CD4-positive, CD25-positive, alpha-beta regulatory T cell (primary cell): ENCODE measurements around the gene LRRC8E. TPM values are rescaled to one million over a fixed set of nuclear protein-coding genes. Genes with fewer than 3 reads are reported as not detected.
"Not testable (repeated sequence)": the region's sequence is repeated elsewhere in the genome, so short reads cannot be mapped to it uniquely, and the experiment has no call there.

Experiments
- ATAC-seq, 2 donors: fragments of 150-1000 bp; cut with Tn5 transposase; one replicate each; pipeline ENCODE4 v1.10.0; 2021; ENCODE audit warnings: low read depth in 2 of 2, moderate number of reproducible peaks in 2 of 2, moderate library complexity in 1 of 2
- DNase-seq, 3 donors: peaks; one replicate each; pipeline versions ENCODE4 v3.0.0 to v3.0.0-alpha.2; 2012 to 2022; ENCODE audit warnings: mixed read lengths in 1 of 3
- H3K27ac ChIP-seq: one replicate; pipeline ENCODE4 v1.7.0; 2013; ENCODE audit warnings: mild to moderate bottlenecking, low read length; ENCODE audit not compliant: insufficient read depth, poor library complexity, severe bottlenecking
- H3K27me3 ChIP-seq: one replicate; pipeline ENCODE4 v1.7.0; 2013; ENCODE audit warnings: low read length; ENCODE audit not compliant: control insufficient read depth, insufficient read depth
- H3K36me3 ChIP-seq: one replicate; pipeline ENCODE4 v1.7.0; 2013; ENCODE audit warnings: mild to moderate bottlenecking, low read length, moderate library complexity; ENCODE audit not compliant: control insufficient read depth, insufficient read depth
- H3K4me1 ChIP-seq: 2 replicates; pipeline ENCODE4 v1.7.0; 2013; ENCODE audit warnings: mild to moderate bottlenecking, low read length; ENCODE audit not compliant: insufficient read depth, control insufficient read depth, poor library complexity, severe bottlenecking
- H3K4me3 ChIP-seq: one replicate; pipeline ENCODE4 v1.7.0; 2013; ENCODE audit warnings: low read depth, mild to moderate bottlenecking, low read length, moderate library complexity
- H3K9me3 ChIP-seq, 2 experiments: 1 replicate in 1 of 2; 2 replicates in 1 of 2; pipeline ENCODE4 v1.7.0; 2013; ENCODE audit warnings: low read length in 2 of 2, mild to moderate bottlenecking in 1 of 2, moderate library complexity in 1 of 2; ENCODE audit not compliant: control insufficient read depth in 2 of 2
- H3K27ac Mint-ChIP-seq, 3 donors: one replicate each; pipeline ENCODE4 v1.8.0; 2020 to 2022; ENCODE audit warnings: mild to moderate bottlenecking in 3 of 3, mixed read lengths in 3 of 3, moderate library complexity in 2 of 3
- H3K27me3 Mint-ChIP-seq: one replicate; pipeline ENCODE4 v1.8.0; 2022; ENCODE audit warnings: mild to moderate bottlenecking, mixed read lengths
- H3K36me3 Mint-ChIP-seq: one replicate; pipeline ENCODE4 v1.8.0; 2020; ENCODE audit warnings: mixed read lengths
- H3K4me1 Mint-ChIP-seq, 4 donors: one replicate each; pipeline ENCODE4 v1.8.0; 2020 to 2022; ENCODE audit warnings: mixed read lengths in 4 of 4, mild to moderate bottlenecking in 1 of 4
- H3K4me3 Mint-ChIP-seq, 4 donors: one replicate each; pipeline ENCODE4 v1.8.0; 2020 to 2022; ENCODE audit warnings: mild to moderate bottlenecking in 4 of 4, mixed read lengths in 4 of 4, moderate library complexity in 3 of 4
- H3K9me3 Mint-ChIP-seq, 7 donors: one replicate each; pipeline ENCODE4 v1.8.0; 2020 to 2022; ENCODE audit warnings: mixed read lengths in 7 of 7, mild to moderate bottlenecking in 3 of 7, moderate library complexity in 2 of 7
- polyA plus RNA-seq, 4 donors: library from polyadenylated mRNA; unstranded; fragments of 300-500 nt; fragmentation: Illumina TruSeq; gene quantifications; one replicate each; pipeline ENCODE4 v1.2.3, GENCODE V29; 2021
- total RNA-seq: library from RNA; stranded (reverse); gene quantifications from one replicate; pipeline ENCODE4 v1.2.3, GENCODE V29; 2022

Gene LRRC8E
- total and polyA plus RNA-seq, 5 donors from 2014 or later: not detected

GRCh38 chr19:7856679-7857663, 31.3 kb upstream of the LRRC8E start:
- Mint-ChIP-seq H3K27me3 (peaks cover 6% of the 10 kb centered on the region), H3K4me3 (no peak overlapping the region), H3K36me3 (no peaks in the 10 kb centered on the region), H3K4me1 (peaks cover 0 to 17% (median 1%) of the 10 kb centered on the region in 4 donors), H3K27ac (no peak overlapping the region), H3K9me3 (peaks cover 0 to 4% (median 0%) of the 10 kb centered on the region in 7 donors)
- Histone ChIP-seq H3K36me3 (no peaks in the 10 kb centered on the region), H3K4me1 (peaks cover 18% of the 10 kb centered on the region), H3K9me3 (no peaks in the 10 kb centered on the region), H3K27ac (no peak overlapping the region), H3K4me3 (no peak overlapping the region), H3K27me3 (peaks cover 3% of the 10 kb centered on the region)
- no peak for DNase-seq
- no peak for ATAC-seq

GRCh38 chr19:7857727-7858108, 30.6 kb upstream of the LRRC8E start:
- Mint-ChIP-seq H3K36me3 (no peaks in the 10 kb centered on the region), H3K27me3 (peaks cover 6% of the 10 kb centered on the region), H3K9me3 (peaks cover 0 to 4% (median 0%) of the 10 kb centered on the region in 7 donors), H3K4me3 (no peak overlapping the region), H3K27ac (no peak overlapping the region), H3K4me1 (peaks cover 0 to 18% (median 1%) of the 10 kb centered on the region in 4 donors)
- H3K4me3 ChIP-seq: no peak overlapping the region
- H3K36me3 ChIP-seq: no peaks in the 10 kb centered on the region
- DNase-seq: no peak
- peaks cover 3% of the 10 kb centered on the region for H3K27me3 ChIP-seq
- H3K27ac ChIP-seq: no peak overlapping the region
- no peaks in the 10 kb centered on the region for H3K9me3 ChIP-seq
- ATAC-seq: no peak
- peaks cover 23% of the 10 kb centered on the region for H3K4me1 ChIP-seq

GRCh38 chr19:7858109-7858770, 30.1 kb upstream of the LRRC8E start:
- Histone ChIP-seq H3K4me3 (no peak overlapping the region), H3K9me3 (no peaks in the 10 kb centered on the region), H3K36me3 (no peaks in the 10 kb centered on the region), H3K27me3 (peaks cover 3% of the 10 kb centered on the region), H3K27ac (no peak overlapping the region), H3K4me1 (peaks cover 19% of the 10 kb centered on the region)
- Mint-ChIP-seq H3K9me3 (peaks cover 0 to 4% (median 0%) of the 10 kb centered on the region in 7 donors), H3K27ac (no peak overlapping the region), H3K27me3 (peaks cover 6% of the 10 kb centered on the region), H3K4me1 (peaks cover 0 to 13% (median 0%) of the 10 kb centered on the region in 4 donors), H3K36me3 (no peaks in the 10 kb centered on the region), H3K4me3 (peak overlapping the region in 2 of 4 donors; percentile 31 to 32)
- DNase-seq (peak in 1 of 3 donors; percentile 39), ATAC-seq (no peak)

GRCh38 chr19:7859087-7859486, 29.2 kb upstream of the LRRC8E start:
- DNase-seq, H3K27me3 ChIP-seq, H3K9me3 Mint-ChIP-seq, H3K4me3 Mint-ChIP-seq, H3K36me3 Mint-ChIP-seq, ATAC-seq, H3K4me3 ChIP-seq, H3K27me3 Mint-ChIP-seq, H3K27ac ChIP-seq, H3K9me3 ChIP-seq, H3K36me3 ChIP-seq, H3K27ac Mint-ChIP-seq: not testable (repeated sequence)
- H3K4me1 ChIP-seq: peaks cover 15% of the 10 kb centered on the region
- peaks cover 0 to 15% (median under 1%) of the 10 kb centered on the region in 4 donors for H3K4me1 Mint-ChIP-seq

- no peak for ATAC-seq
Observed at GRCh38 chr19:7859831-7860713, 28.2 kb upstream of the LRRC8E start.

GRCh38 chr19:7860714-7861618, 27.3 kb upstream of the LRRC8E start:
- peaks cover 16% of the 10 kb centered on the region for H3K27me3 Mint-ChIP-seq

More at GRCh38 chr19:7859831-7860713, 28.2 kb upstream of the LRRC8E start:
- peaks cover 3% of the 10 kb centered on the region for H3K27me3 ChIP-seq
- H3K4me1 ChIP-seq: peaks cover 15% of the 10 kb centered on the region
- H3K9me3 Mint-ChIP-seq: peaks cover 0 to 2% (median 0%) of the 10 kb centered on the region in 7 donors
- no peak overlapping the region for H3K27ac Mint-ChIP-seq
- peaks cover 0 to 20% (median 5%) of the 10 kb centered on the region in 4 donors for H3K4me1 Mint-ChIP-seq
- no peaks in the 10 kb centered on the region for H3K36me3 ChIP-seq
- peaks cover 14% of the 10 kb centered on the region for H3K27me3 Mint-ChIP-seq
- H3K27ac ChIP-seq: no peak overlapping the region
- no peaks in the 10 kb centered on the region for H3K9me3 ChIP-seq
- no peak overlapping the region for H3K4me3 Mint-ChIP-seq
- no peak for DNase-seq
- H3K4me3 ChIP-seq: no peak overlapping the region
- no peaks in the 10 kb centered on the region for H3K36me3 Mint-ChIP-seq

More at GRCh38 chr19:7860714-7861618, 27.3 kb upstream of the LRRC8E start:
- Histone ChIP-seq H3K27me3 (peaks cover 3% of the 10 kb centered on the region), H3K4me1 (peaks cover 15% of the 10 kb centered on the region), H3K4me3 (no peak overlapping the region), H3K9me3 (no peaks in the 10 kb centered on the region), H3K36me3 (no peaks in the 10 kb centered on the region), H3K27ac (no peak overlapping the region)
- ATAC-seq (no peak), DNase-seq (no peak)
- peaks cover 0 to 2% (median 0%) of the 10 kb centered on the region in 7 donors for H3K9me3 Mint-ChIP-seq
- peak overlapping the region in 3 of 4 donors; percentile 23 to 46 (median 29) for H3K4me3 Mint-ChIP-seq
- H3K4me1 Mint-ChIP-seq: peaks cover 0 to 26% (median 9%) of the 10 kb centered on the region in 4 donors
- H3K27ac Mint-ChIP-seq: peak overlapping the region in 1 of 3 donors; percentile 32
- H3K36me3 Mint-ChIP-seq: no peaks in the 10 kb centered on the region
